GM12891 (cell line): ENCODE results near the gene FAN1.

ENCODE experiments used
- PAX5 ChIP-seq: IDR thresholded peaks from 2 replicates; pipeline ENCODE4 v1.6.1; 2011; ENCODE audit warnings: low read length, moderate library complexity, mild to moderate bottlenecking; ENCODE audit not compliant: insufficient read depth, severe bottlenecking
- POLR2A ChIP-seq: IDR thresholded peaks from 2 replicates; pipeline ENCODE4 v1.6.1; 2011; ENCODE audit warnings: low read depth, low read length, control low read depth
- POLR2AphosphoS5 ChIP-seq: IDR thresholded peaks from 2 replicates; pipeline ENCODE4 v1.6.1; 2011; ENCODE audit warnings: low read depth, low read length, control low read depth
- SPI1 ChIP-seq: IDR thresholded peaks from 2 replicates; pipeline ENCODE4 v1.6.1; 2011; ENCODE audit warnings: low read depth, low read length, control low read depth
- TAF1 ChIP-seq: IDR thresholded peaks from 2 replicates; pipeline ENCODE4 v1.6.1; 2011; ENCODE audit warnings: low read depth, low read length, control low read depth

DNA sequence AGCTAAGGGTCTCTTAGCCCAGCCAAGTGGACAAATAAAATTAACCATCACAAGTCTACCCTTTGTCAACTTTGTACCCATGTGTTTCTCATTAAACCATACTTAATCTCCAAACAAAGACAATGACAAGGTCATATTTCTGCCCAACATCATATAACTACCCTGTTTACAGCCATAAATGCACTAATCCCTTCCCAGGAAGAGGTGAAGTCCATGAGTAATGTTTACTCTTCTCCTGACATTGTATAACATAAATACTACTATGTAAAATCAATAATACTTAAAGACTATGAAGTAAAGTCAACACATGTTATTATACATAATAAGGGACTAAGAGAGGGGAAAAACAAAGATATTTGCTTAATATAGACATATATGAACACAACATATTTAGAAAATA lies 38.5 kb upstream of the FAN1 start:
- TF ChIP-seq TAF1: no peak
- no peak for TF ChIP-seq POLR2AphosphoS5
- no peak for TF ChIP-seq POLR2A
- no peak for TF ChIP-seq SPI1
- no peak for TF ChIP-seq PAX5
